Gastroesophageal sphincter (tissue), 4 donors: ENCODE results near the gene TMED4. TPM values are rescaled to one million over a fixed set of nuclear protein-coding genes. Genes with fewer than 3 reads are reported as not detected.
"Not testable (repeated sequence)": the region's sequence is repeated elsewhere in the genome, so short reads cannot be mapped to it uniquely, and the experiment has no call there.

Experiments
- ATAC-seq: fragments of 150-250 bp; one replicate; pipeline ENCODE4 v1.9.1; 2016; ENCODE audit warnings: mild to moderate bottlenecking, moderate library complexity
- H3K27ac ChIP-seq, 4 donors: fragments of 200-600 bp; sonication (generic) in 3 of 4; 1 replicate in 3 of 4; 2 replicates in 1 of 4; pipeline ENCODE4 v1.5.1; 2016 to 2019
- H3K27me3 ChIP-seq: fragments of 200-600 bp; sonication (generic); one replicate; pipeline ENCODE4 v1.5.1; 2019
- H3K36me3 ChIP-seq, 2 donors: fragments of 200-600 bp; sonication (generic); one replicate each; pipeline ENCODE4 v1.5.1; 2019; ENCODE audit warnings: control low read depth in 1 of 2
- H3K4me1 ChIP-seq, 3 donors: fragments of 200-600 bp; sonication (generic); 1 replicate in 2 of 3; 2 replicates in 1 of 3; pipeline ENCODE4 v1.5.1; 2016 to 2019; ENCODE audit warnings: control low read depth in 2 of 3
- H3K4me3 ChIP-seq, 2 donors: fragments of 200-600 bp; sonication (generic); one replicate each; pipeline ENCODE4 v1.5.1; 2019; ENCODE audit warnings: mild to moderate bottlenecking in 1 of 2, moderate library complexity in 1 of 2
- H3K9me3 ChIP-seq, 3 donors: fragments of 200-600 bp; sonication (generic); one replicate each; pipeline ENCODE4 v1.5.1; 2017 to 2019; ENCODE audit warnings: control low read depth in 2 of 3
- CTCF ChIP-seq, 4 experiments: fragments of 200-600 bp in 2 of 4; fragments of 450-650 bp in 2 of 4; sonication (generic) in 1 of 4; IDR thresholded peaks; one replicate each; pipeline ENCODE4 v1.5.1; 2017 to 2019; ENCODE audit warnings: antibody characterized with exemption in 4 of 4, mild to moderate bottlenecking in 2 of 4, moderate library complexity in 2 of 4
- EP300 ChIP-seq: sonication (generic); formaldehyde crosslinking; IDR thresholded peaks from one replicate; pipeline ENCODE4 v1.6.1; 2017; ENCODE audit warnings: antibody characterized with exemption, mild to moderate bottlenecking
- POLR2A ChIP-seq, 2 donors: fragments of 450-650 bp; IDR thresholded peaks; one replicate each; pipeline ENCODE4 v1.6.1; 2017; ENCODE audit warnings: antibody characterized with exemption in 2 of 2, mild to moderate bottlenecking in 2 of 2, moderate library complexity in 1 of 2
- POLR2AphosphoS5 ChIP-seq: sonication (generic); formaldehyde crosslinking; IDR thresholded peaks from one replicate; pipeline ENCODE4 v1.6.1; 2017; ENCODE audit warnings: antibody characterized with exemption
- WGBS, 2 donors: methylation state at CpG; one replicate each; pipeline ENCODE4 v1.1.5; 2018; ENCODE audit warnings: low coverage in 1 of 2; 5-methylcytosine and 5-hydroxymethylcytosine counted together
- total RNA-seq, 4 donors: library from RNA; depleted of rRNA; stranded (reverse); fragments of >200 nt; gene quantifications; one replicate each; pipeline ENCODE4 v1.1.0, GENCODE V29; 2016

The TMED4 gene
- total RNA-seq, 4 donors from 2014 or later, result 124 to 193 (median 160) TPM

- Histone ChIP-seq H3K9me3 (no peaks in the 10 kb centered on the region), H3K4me1 (peaks cover 0 to 9% (median 3%) of the 10 kb centered on the region in 3 donors), H3K27ac (peak overlapping the region in 3 of 4 donors; percentile 0 to 16 (median 14)), H3K27me3 (no peaks in the 10 kb centered on the region), H3K4me3 (no peak overlapping the region), H3K36me3 (peaks cover 0 to 74% of the 10 kb centered on the region in 2 donors)
- TF ChIP-seq CTCF (IDR thresholded peaks at IDR 0.05) (peak in 3 of 4 experiments; percentile 92 to 99 (median 95)), POLR2A (IDR thresholded peaks at IDR 0.05) (no peak)
- peak; percentile 82 for ATAC-seq
- WGBS, 2 donors, result 0% methylated on average over 2 of the region's 13 CpGs; no CpG with 5 or more reads in 1 of the 2 donors
These were observed 16.8 kb downstream of the TMED4 start for GRCh38 chr7:44565097-44565794.

GRCh38 chr7:44564606-44565005 lies 17.4 kb downstream of the TMED4 start:
- no peaks in the 10 kb centered on the region for H3K9me3 ChIP-seq
- 55 to 79% methylated on average over 2 of the region's 2 CpGs for WGBS, 2 donors
- H3K27ac ChIP-seq, result no peak overlapping the region
- no peaks in the 10 kb centered on the region for H3K27me3 ChIP-seq
- H3K4me1 ChIP-seq, result peaks cover 0 to 9% (median 3%) of the 10 kb centered on the region in 3 donors
- ATAC-seq, result no peak
- no peak overlapping the region for H3K4me3 ChIP-seq
- peaks cover 0 to 68% of the 10 kb centered on the region in 2 donors for H3K36me3 ChIP-seq
- TF ChIP-seq EP300, result no peak
- TF ChIP-seq CTCF (IDR thresholded peaks at IDR 0.05), result no peak
- TF ChIP-seq POLR2AphosphoS5, result no peak
- TF ChIP-seq POLR2A (IDR thresholded peaks at IDR 0.05), result no peak

GRCh38 chr7:44563171-44563679 lies 18.8 kb downstream of the TMED4 start:
- H3K4me1 ChIP-seq, result peaks cover 0 to 9% (median 3%) of the 10 kb centered on the region in 3 donors
- no peaks in the 10 kb centered on the region for H3K9me3 ChIP-seq
- no peak overlapping the region for H3K27ac ChIP-seq
- ATAC-seq, result no peak
- no peaks in the 10 kb centered on the region for H3K27me3 ChIP-seq
- no peak overlapping the region for H3K4me3 ChIP-seq
- peaks cover 0 to 54% of the 10 kb centered on the region in 2 donors for H3K36me3 ChIP-seq
- no peak for TF ChIP-seq EP300
- TF ChIP-seq POLR2A (IDR thresholded peaks at IDR 0.05), result no peak
- TF ChIP-seq CTCF (IDR thresholded peaks at IDR 0.05), result no peak
- TF ChIP-seq POLR2AphosphoS5, result peak; percentile 19
- WGBS, 2 donors, result 50 to 65% methylated on average over 2 of the region's 3 CpGs

- H3K27me3 ChIP-seq, H3K9me3 ChIP-seq, ATAC-seq, H3K27ac ChIP-seq, H3K4me1 ChIP-seq, H3K4me3 ChIP-seq: not testable (repeated sequence)
- 100% methylated on average over 5 of the region's 8 CpGs; no CpG with 5 or more reads in 1 of the 2 donors for WGBS, 2 donors
- H3K36me3 ChIP-seq, result peaks cover 0 to 48% of the 10 kb centered on the region in 2 donors
These were observed 19.4 kb downstream of the TMED4 start for GRCh38 chr7:44562622-44562962.

- Histone ChIP-seq H3K9me3 (no peaks in the 10 kb centered on the region), H3K36me3 (peaks cover 0 to 43% of the 10 kb centered on the region in 2 donors), H3K27ac (no peak overlapping the region), H3K27me3 (no peaks in the 10 kb centered on the region), H3K4me1 (peaks cover 0 to 9% (median 3%) of the 10 kb centered on the region in 3 donors), H3K4me3 (no peak overlapping the region)
- TF ChIP-seq CTCF (IDR thresholded peaks at IDR 0.05), result no peak
- no peak for TF ChIP-seq POLR2AphosphoS5
- no peak for TF ChIP-seq EP300
- TF ChIP-seq POLR2A (IDR thresholded peaks at IDR 0.05), result no peak
- ATAC-seq, result no peak
- WGBS, 2 donors, result 76 to 100% methylated on average over 2 to 3 of the region's 7 CpGs
These were observed 19.9 kb downstream of the TMED4 start for GRCh38 chr7:44561962-44562621.
